ENCODE results near the gene VCAM1. TPM values are rescaled to one million over a fixed set of nuclear protein-coding genes. Genes with fewer than 3 reads are reported as not detected.

Gene VCAM1
- total and polyA plus RNA-seq, 2 of the 8 experiments (the other 6 are each of a cell fraction or from before 2014, with no cell fraction given) = 0.21 TPM; not detected in 1

DNA sequence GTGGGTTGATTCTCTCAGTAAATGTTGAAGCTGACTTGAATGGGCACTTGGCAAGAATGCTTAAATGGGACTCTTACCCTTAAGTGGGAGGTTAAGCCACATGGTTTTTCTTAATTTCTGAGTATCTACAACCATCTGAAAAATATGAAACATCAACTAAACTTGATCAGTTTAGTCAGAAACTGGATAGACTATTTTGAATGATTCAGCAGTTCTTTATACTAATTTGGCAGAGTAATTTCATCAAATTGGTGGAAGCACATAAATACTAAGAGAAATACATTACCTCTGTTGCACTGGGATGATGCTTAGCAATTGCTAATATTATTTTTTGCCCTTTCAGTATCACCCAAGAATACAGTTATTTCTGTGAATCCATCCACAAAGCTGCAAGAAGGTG, 4.7 kb downstream of the VCAM1 start (continued):
- TF ChIP-seq, protein P1, sequence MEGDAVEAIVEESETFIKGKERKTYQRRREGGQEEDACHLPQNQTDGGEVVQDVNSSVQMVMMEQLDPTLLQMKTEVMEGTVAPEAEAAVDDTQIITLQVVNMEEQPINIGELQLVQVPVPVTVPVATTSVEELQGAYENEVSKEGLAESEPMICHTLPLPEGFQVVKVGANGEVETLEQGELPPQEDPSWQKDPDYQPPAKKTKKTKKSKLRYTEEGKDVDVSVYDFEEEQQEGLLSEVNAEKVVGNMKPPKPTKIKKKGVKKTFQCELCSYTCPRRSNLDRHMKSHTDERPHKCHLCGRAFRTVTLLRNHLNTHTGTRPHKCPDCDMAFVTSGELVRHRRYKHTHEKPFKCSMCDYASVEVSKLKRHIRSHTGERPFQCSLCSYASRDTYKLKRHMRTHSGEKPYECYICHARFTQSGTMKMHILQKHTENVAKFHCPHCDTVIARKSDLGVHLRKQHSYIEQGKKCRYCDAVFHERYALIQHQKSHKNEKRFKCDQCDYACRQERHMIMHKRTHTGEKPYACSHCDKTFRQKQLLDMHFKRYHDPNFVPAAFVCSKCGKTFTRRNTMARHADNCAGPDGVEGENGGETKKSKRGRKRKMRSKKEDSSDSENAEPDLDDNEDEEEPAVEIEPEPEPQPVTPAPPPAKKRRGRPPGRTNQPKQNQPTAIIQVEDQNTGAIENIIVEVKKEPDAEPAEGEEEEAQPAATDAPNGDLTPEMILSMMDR (IDR thresholded peaks at IDR 0.05; ENCODE audit: control extremely low read depth in 1 of 3, insufficient read depth in 1 of 3, low read depth in 1 of 3, low read length in 3 of 3) = no peak
- TF ChIP-seq CHD2 (IDR thresholded peaks at IDR 0.05; ENCODE audit: low read length) (no peak), POLR2A (IDR thresholded peaks at IDR 0.05; ENCODE audit: control extremely low read depth in 1 of 2, low read depth in 2 of 2, low read length in 2 of 2) (no peak)

Measured in H1 (cell line).